ENCODE data around the gene GTPBP3.

- TF ChIP-seq POLR2A (IDR thresholded peaks at IDR 0.05): no peak
- TF ChIP-seq POLR2AphosphoS5 (IDR thresholded peaks at IDR 0.05; ENCODE audit: insufficient read depth in 1 of 2, low read depth in 1 of 2): no peak
Observed at GRCh38 chr19:17325133-17325532, 12.2 kb upstream of the GTPBP3 start.
